Measurements from ENCODE around the gene NDUFC1. TPM values are rescaled to one million over a fixed set of nuclear protein-coding genes. Genes with fewer than 3 reads are reported as not detected.
A peak's percentile ranks its signal among the peaks of the same experiment; 100 is the strongest.

The NDUFC1 gene
- total and polyA plus RNA-seq, 2 experiments from 2014 or later, result 31.8 to 367 TPM

DNA sequence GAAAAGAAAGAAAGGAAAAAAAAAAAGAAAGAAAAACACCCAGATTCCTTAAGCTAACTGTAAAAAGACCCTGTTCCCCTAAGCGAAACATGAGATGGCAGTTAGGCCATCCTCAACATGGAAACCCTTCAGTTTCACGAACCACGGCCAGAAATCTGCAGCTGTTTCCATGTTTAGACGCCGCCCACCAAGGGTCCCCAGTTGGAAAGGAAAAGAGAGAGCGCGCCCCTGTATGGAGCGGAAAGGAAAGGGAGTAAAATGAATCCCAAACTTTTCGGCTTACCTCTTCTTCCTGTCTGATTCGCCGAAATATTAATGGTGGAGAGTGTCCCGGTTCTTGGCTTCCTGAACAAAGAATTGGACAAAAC is 60.5 kb downstream of the NDUFC1 start:
- peaks cover 9% of the 10 kb centered on the region; the same call in 1 of the 2 replicates for H3K36me3 ChIP-seq (ENCODE audit: insufficient read depth)
- H3K27ac ChIP-seq (ENCODE audit: low read depth), result peak overlapping the region; percentile 48; the same call in 1 of the 2 replicates
- H2AFZ ChIP-seq, result peak overlapping the region; percentile 53
- H3K4me3 ChIP-seq, result 0 out of 2 replicates have a peak overlapping the region, but pooled peaks have one; percentile 4
- peak overlapping the region; percentile 28; the same call in 1 of the 3 replicates for H3K4me3 Mint-ChIP-seq
- peaks cover 25% of the 10 kb centered on the region for H3K4me1 Mint-ChIP-seq
- peaks cover 23% of the 10 kb centered on the region for H3K9me3 Mint-ChIP-seq
- H3K4me1 ChIP-seq (ENCODE audit: insufficient read depth), result peaks cover 24% of the 10 kb centered on the region
- H3K27me3 ChIP-seq (ENCODE audit: insufficient read depth), result no peaks in the 10 kb centered on the region
- H3K4me2 ChIP-seq, result peak overlapping the region; percentile 51
- no peaks in the 10 kb centered on the region for H4K20me1 ChIP-seq (replicated peaks; ENCODE audit: insufficient read depth)
- H3F3A ChIP-seq (replicated peaks; ENCODE audit: low read depth), result no peaks in the 10 kb centered on the region
- no peaks in the 10 kb centered on the region for H3K79me2 ChIP-seq (replicated peaks; ENCODE audit: insufficient read depth)
- ATAC-seq (peak; percentile 60), DNase-seq (ENCODE audit: low spot score) (peak; percentile 60)
- H3K9me2 ChIP-seq (ENCODE audit: insufficient read depth), result no peaks in the 10 kb centered on the region
- no peaks in the 10 kb centered on the region for H3K27me3 Mint-ChIP-seq (ENCODE audit: insufficient read depth, low read depth, poor library complexity)
- H3K36me3 Mint-ChIP-seq (ENCODE audit: low read depth), result peaks cover 16% of the 10 kb centered on the region
- TF ChIP-seq, protein P1, sequence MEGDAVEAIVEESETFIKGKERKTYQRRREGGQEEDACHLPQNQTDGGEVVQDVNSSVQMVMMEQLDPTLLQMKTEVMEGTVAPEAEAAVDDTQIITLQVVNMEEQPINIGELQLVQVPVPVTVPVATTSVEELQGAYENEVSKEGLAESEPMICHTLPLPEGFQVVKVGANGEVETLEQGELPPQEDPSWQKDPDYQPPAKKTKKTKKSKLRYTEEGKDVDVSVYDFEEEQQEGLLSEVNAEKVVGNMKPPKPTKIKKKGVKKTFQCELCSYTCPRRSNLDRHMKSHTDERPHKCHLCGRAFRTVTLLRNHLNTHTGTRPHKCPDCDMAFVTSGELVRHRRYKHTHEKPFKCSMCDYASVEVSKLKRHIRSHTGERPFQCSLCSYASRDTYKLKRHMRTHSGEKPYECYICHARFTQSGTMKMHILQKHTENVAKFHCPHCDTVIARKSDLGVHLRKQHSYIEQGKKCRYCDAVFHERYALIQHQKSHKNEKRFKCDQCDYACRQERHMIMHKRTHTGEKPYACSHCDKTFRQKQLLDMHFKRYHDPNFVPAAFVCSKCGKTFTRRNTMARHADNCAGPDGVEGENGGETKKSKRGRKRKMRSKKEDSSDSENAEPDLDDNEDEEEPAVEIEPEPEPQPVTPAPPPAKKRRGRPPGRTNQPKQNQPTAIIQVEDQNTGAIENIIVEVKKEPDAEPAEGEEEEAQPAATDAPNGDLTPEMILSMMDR (conservative IDR thresholded peaks at IDR 0.05; ENCODE audit: low read depth in 2 of 2), result peak in 1 of 2 experiments; percentile 19; a peak in 1 of 4 replicates
- TF ChIP-seq STAT1 (IDR thresholded peaks at IDR 0.05; ENCODE audit: unreplicated experiment), result no peak
- TF ChIP-seq ZNF331 (CRISPR knock-in tag; IDR thresholded peaks at IDR 0.05; ENCODE audit: low read depth), result no peak
- TF ChIP-seq JUNB (IDR thresholded peaks at IDR 0.05; ENCODE audit: unreplicated experiment), result no peak
- no peak for TF ChIP-seq POLR2AphosphoS5 (IDR thresholded peaks at IDR 0.05; ENCODE audit: low read depth)
- peak overlapping the region; percentile 87 for H3K27ac Mint-ChIP-seq

DNA sequence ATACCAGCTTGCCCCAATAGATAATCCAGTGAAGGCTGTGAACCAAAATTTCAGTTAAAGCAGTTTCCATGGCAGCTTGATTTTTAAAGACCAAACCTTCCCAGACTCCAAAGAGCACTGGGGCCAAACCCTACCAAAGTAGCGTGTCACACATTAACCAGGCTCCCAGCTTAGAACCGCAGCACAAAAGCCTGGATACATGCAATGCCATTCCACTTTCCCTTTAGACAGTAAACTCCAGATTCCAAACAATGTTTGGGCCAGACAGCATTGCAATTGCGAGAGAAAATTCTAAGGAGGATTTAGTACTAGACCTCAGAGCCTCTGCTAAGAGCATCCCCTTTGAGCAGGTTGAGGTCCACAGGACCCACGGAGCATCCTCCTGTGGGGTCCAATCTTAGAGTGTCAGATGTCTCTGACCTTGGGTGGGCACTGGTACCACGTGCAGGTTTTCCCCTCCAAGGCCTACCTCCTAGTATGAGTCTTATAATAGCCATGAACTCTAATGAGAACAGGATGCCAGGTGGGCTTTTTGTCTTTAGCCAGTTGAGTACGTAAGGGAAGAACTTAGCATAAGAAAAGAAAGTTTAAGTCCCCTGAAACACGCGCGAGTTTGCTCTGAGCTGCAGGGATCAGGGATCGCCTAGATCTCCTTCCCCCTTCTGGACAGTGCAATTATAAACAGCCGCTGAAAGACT is 61.0 kb downstream of the NDUFC1 start:
- Mint-ChIP-seq H3K27ac (peak overlapping the region; percentile 87), H3K4me1 (peaks cover 25% of the 10 kb centered on the region), H3K4me3 (peak overlapping the region; percentile 28; the same call in 1 of the 3 replicates), H3K36me3 (ENCODE audit: low read depth) (peaks cover 16% of the 10 kb centered on the region), H3K27me3 (ENCODE audit: insufficient read depth, low read depth, poor library complexity) (no peaks in the 10 kb centered on the region), H3K9me3 (peaks cover 23% of the 10 kb centered on the region)
- Histone ChIP-seq H2AFZ (peak overlapping the region; percentile 28; the same call in 1 of the 2 replicates), H3K4me2 (peak overlapping the region; percentile 51), H3K79me2 (replicated peaks; ENCODE audit: insufficient read depth) (no peaks in the 10 kb centered on the region), H3K27ac (ENCODE audit: low read depth) (peak overlapping the region; percentile 48), H3K9me2 (ENCODE audit: insufficient read depth) (no peaks in the 10 kb centered on the region), H3K4me1 (ENCODE audit: insufficient read depth) (peaks cover 24% of the 10 kb centered on the region), H3K27me3 (ENCODE audit: insufficient read depth) (no peaks in the 10 kb centered on the region), H4K20me1 (replicated peaks; ENCODE audit: insufficient read depth) (no peaks in the 10 kb centered on the region), H3F3A (replicated peaks; ENCODE audit: low read depth) (no peaks in the 10 kb centered on the region), H3K36me3 (ENCODE audit: insufficient read depth) (peaks cover 9% of the 10 kb centered on the region; the same call in 1 of the 2 replicates), H3K4me3 (peak overlapping the region; percentile 4; the same call in 1 of the 2 replicates)
- ATAC-seq (peak; percentile 85), DNase-seq (ENCODE audit: low spot score) (peak; percentile 80)
- TF ChIP-seq ZNF114 (CRISPR knock-in tag; IDR thresholded peaks at IDR 0.05) (no peak), POLR2AphosphoS5 (IDR thresholded peaks at IDR 0.05; ENCODE audit: low read depth) (0 out of 2 replicates have a peak, but pooled peaks have one; percentile 34), STAT1 (IDR thresholded peaks at IDR 0.05; ENCODE audit: unreplicated experiment) (no peak), CREB1 (CRISPR knock-in tag; IDR thresholded peaks at IDR 0.05; ENCODE audit: low read depth) (no peak), NANOG (IDR thresholded peaks at IDR 0.05; ENCODE audit: borderline replicate concordance) (peak; percentile 34; the same call in 1 of the 2 replicates)
- TF ChIP-seq, protein P2, sequence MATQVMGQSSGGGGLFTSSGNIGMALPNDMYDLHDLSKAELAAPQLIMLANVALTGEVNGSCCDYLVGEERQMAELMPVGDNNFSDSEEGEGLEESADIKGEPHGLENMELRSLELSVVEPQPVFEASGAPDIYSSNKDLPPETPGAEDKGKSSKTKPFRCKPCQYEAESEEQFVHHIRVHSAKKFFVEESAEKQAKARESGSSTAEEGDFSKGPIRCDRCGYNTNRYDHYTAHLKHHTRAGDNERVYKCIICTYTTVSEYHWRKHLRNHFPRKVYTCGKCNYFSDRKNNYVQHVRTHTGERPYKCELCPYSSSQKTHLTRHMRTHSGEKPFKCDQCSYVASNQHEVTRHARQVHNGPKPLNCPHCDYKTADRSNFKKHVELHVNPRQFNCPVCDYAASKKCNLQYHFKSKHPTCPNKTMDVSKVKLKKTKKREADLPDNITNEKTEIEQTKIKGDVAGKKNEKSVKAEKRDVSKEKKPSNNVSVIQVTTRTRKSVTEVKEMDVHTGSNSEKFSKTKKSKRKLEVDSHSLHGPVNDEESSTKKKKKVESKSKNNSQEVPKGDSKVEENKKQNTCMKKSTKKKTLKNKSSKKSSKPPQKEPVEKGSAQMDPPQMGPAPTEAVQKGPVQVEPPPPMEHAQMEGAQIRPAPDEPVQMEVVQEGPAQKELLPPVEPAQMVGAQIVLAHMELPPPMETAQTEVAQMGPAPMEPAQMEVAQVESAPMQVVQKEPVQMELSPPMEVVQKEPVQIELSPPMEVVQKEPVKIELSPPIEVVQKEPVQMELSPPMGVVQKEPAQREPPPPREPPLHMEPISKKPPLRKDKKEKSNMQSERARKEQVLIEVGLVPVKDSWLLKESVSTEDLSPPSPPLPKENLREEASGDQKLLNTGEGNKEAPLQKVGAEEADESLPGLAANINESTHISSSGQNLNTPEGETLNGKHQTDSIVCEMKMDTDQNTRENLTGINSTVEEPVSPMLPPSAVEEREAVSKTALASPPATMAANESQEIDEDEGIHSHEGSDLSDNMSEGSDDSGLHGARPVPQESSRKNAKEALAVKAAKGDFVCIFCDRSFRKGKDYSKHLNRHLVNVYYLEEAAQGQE (IDR thresholded peaks at IDR 0.05; ENCODE audit: unreplicated experiment), result no peak

Small RNA genes within 50 kb of the gene (small RNA-seq; reads per million reads assigned to genes)
- not detected for gene RNU6-1074P (ENCODE audit: low replicate concordance)
- gene RNU6-1214P (ENCODE audit: low replicate concordance), result not detected

Other genes starting within 250 kb of the NDUFC1 start
- gene ELF2, start 125.3 kb downstream of the NDUFC1 start, total RNA-seq (2014; rRNA removed; shearing (Covaris generic)), result 35.2 and 48.8 TPM in 2 replicates
- gene ELF2, start 125.3 kb downstream of the NDUFC1 start, polyA plus RNA-seq (2016; fragmentation: Nextera tagmentation; extraction: Ambion mirVana), result 33.2 and 38.2 TPM in 2 replicates
- gene MGARP, start 22.3 kb downstream of the NDUFC1 start, total RNA-seq (2014; rRNA removed; shearing (Covaris generic)), result 2.4 and 2.8 TPM in 2 replicates
- 4.1 and 4.7 TPM in 2 replicates for gene MGARP, start 22.3 kb downstream of the NDUFC1 start, polyA plus RNA-seq (2016; fragmentation: Nextera tagmentation; extraction: Ambion mirVana)
- gene NAA15, start 972 bp downstream of the NDUFC1 start, total RNA-seq (2014; rRNA removed; shearing (Covaris generic)), result 95.0 and 101 TPM in 2 replicates
- 48.2 and 80.1 TPM in 2 replicates for gene NAA15, start 972 bp downstream of the NDUFC1 start, polyA plus RNA-seq (2016; fragmentation: Nextera tagmentation; extraction: Ambion mirVana)
- 17.5 and 19.1 TPM in 2 replicates for gene RAB33B, start 151.6 kb upstream of the NDUFC1 start, total RNA-seq (2014; rRNA removed; shearing (Covaris generic))
- 9.9 TPM in 2 replicates for gene RAB33B, start 151.6 kb upstream of the NDUFC1 start, polyA plus RNA-seq (2016; fragmentation: Nextera tagmentation; extraction: Ambion mirVana)